ENCODE results near the gene DPAGT1.
"Not testable (repeated sequence)": the region's sequence is repeated elsewhere in the genome, so short reads cannot be mapped to it uniquely, and the experiment has no call there.

Gene DPAGT1

DNA sequence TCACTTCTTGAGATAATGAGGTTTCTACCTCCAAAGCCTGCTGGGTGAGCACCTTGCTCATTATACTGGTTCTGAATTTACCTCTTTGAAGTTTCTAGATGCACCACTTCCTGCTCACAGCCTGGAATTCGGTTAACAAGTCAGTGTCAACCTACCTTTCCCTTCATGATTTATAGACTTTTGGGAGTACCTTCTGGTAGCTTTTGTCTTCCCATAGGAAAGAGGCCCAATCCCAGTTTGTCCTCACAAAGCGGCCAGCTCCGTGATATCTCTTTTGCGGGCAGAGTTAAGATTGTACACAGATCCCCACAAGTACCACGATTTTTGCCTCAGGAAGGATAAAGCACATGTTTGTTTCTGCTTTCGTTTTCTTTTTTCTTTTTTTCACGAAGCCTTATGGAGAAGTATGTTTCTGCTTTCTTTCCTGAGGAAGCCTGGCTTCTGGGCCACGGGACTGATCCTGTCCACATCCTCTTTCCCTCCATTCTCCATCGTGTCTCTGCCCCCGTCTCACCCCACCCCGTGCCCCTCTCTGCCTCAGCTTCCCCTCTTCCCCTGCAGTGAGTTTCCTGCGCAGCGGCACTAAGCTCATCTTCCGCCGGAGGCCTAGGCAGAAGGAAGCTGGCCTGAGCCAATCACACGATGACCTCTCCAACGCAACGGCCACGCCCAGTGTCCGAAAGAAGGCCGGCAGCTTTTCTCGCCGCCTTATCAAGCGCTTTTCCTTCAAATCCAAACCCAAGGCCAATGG is 14.0 kb upstream of the DPAGT1 start:
- no peak for DNase-seq (ENCODE audit: low spot score)

DNA sequence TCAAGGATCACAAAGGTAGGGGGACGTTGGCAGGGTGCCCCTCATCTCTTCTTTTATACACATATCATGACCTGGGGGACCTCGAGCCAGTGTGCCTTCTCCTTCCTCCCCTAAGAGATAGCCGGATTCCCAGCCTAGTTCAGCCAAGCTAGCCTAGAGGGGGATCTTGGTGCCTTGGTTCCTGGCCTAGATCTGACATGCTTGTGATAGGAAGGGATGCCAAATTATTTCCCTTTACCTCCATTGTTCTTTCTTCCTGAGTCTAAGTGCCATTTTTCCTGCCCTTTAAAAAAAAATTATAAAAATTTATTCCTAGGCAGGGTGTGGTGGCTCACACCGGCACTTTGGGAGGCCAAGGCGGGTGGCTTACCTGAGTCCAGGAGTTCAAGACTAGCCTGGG is 12.7 kb upstream of the DPAGT1 start:
- no peak for DNase-seq (ENCODE audit: low spot score)

DNA sequence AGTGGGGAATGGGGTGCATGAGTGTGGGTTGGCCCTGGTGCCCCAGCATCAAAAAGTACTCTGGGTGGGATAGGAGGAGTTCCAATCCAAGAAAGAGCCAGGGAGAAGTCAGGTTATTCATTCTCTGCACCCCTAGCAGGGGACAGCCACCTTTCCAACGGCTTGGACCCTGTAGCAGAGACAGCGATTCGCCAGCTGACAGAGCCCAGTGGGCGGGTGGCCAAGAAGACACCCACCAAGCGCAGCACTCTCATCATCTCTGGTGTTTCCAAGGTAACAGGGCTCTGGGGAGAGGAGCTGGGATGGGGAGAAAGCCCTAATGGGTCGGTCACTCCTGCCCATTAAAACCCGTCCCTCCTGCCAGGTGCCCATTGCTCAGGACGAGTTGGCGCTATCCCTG is 12.1 kb upstream of the DPAGT1 start:
- no peak for DNase-seq (ENCODE audit: low spot score)

DNA sequence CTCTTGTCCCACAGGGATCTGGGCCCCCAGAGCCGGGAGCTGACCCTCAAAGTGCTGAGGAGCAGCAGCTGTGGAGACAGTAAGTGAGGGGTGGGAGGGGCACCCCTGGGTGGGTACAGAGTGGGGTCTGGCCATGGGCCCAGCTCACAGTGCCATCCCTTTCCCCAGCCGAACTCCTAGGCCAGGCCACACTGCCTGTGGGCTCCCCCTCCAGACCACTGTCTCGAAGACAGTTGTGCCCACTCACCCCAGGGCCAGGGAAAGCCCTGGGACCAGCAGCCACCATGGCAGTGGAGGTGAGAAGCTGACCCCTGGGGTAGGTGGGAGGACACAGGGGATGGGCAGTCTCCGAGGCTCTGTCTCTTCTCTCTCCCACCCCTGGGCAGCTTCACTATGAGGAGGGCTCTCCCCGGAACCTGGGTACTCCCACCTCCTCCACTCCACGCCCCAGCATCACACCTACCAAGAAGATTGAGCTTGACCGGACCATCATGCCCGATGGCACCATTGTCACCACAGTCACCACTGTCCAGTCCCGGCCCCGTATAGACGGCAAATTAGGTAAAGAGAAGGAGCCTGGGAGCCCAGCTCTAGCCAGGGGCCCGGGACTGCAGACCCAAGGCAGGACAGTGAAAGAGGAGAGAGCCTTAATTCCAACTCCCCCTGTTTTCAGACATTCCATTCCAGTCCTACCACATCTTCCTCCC is 10.8 kb upstream of the DPAGT1 start:
- DNase-seq (ENCODE audit: low spot score), result no peak

DNA sequence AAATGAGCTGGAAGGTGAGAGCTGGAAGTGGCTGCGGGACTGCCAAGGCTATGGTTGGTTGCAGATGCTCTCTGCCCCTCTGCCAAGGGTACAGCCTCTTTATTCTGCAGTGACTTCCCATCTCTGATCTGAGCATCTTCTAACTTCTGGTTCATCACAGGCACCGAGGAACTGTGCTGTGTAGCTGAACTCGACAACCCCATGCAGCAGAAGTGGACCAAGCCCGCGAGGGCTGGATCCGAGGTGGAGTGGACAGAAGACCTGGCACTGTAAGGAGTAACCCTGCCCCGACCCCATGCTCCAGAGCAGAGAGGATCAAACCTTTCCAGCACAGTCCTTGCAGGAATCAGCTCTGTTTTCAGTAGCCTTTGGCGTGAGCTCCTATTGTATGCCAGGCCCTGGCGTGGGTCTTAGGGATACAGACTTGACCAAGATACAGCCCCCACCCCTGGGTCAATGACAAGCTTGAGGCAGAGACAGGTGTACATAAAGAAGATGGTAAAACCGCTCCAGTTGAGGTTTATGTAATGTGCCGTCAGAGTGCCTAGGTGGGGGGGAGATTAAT is 9.8 kb upstream of the DPAGT1 start:
- DNase-seq (ENCODE audit: low spot score), result no peak

DNA sequence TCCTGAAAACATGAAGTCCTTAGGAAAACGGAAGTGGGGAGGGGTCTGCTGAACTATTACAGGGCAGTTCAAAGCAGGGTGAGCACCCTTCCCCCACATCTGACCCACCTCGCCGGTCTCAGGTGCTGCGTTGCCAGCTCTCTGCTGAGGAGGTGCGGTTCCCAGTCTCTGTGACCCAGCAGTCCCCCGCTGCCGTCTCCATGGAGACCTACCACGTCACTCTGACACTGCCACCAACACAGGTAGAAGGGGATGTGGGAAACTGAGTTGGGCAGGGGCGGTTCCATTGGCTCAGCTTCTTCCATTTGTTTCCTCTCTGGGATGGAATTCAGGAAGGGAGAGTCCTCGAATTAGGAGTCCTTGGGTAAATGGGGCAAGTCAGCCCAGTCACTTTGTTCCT is 8.8 kb upstream of the DPAGT1 start:
- DNase-seq (ENCODE audit: low spot score), result no peak

DNA sequence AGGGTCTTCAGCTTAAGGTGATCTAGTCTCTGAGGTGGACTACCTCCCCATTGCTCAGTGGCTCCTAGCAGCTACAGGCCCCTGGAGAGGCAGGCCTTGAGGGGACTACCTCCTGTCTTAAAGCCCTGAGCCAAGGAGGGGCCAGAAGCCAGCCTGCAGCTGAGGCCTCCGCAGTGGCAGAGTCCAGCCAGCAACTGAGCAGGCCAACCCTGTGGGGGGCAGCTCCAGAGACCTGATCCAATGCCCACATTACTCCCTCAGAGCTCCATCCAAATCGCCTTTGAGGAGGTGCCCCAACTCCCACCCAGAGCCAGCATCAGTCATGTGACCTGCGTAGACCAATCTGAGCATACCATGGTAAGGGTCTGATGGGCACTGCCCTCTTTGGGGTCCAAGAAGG is 8.2 kb upstream of the DPAGT1 start:
- no peak for DNase-seq (ENCODE audit: low spot score)

DNA sequence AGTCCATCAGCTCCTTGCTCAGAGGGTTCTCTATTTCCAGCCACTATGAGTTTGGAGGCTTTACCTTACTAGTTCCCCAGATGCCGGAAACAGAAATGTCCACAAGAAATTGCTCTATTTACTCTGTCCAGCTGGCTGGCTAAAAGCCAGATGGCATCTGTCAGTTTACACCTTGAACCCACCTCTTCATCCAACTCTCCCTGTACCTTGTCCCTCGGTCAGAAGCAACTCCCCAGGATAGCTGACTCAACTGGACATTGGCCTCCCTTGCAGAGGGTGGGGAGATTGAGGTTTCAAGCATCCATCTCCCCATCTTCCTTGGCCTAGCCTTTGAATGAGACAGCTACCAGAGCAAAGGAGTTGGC is 7.2 kb upstream of the DPAGT1 start:
- no peak for DNase-seq (ENCODE audit: low spot score)

DNA sequence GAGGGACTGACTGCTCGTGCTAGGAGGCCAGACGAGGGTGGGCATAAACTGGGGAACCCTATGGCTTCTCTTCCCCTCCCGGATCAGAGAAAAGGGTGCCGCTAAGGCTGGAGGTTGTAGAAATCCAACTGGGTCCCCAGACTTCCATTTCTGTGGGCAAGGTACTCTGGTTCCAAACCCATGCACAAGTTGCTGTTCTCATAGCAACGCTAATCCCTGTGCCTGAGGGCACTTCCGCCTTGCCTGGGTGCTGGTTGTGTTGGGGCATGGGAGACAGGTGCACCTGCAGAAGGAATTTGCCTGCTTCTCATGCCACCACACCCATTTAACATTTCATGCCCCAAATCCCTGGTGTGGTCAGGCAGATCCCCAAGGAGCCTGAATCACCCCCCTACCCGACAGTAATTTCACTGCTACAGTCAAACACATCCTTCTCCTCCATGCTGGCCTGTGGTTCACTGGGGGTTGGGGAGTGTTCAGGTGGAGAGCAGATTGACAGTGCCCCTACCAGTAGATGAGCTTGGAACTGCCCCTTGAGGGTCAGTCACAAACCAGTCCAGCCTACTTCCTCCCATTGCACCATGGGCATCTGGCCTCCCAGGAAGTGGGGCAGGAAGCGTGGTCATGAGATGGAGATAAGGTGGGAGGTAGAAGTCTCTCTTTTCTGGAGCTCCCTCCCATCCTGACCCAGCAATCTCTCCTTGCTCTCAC is 6.6 kb upstream of the DPAGT1 start:
- peak; percentile 78 for DNase-seq (ENCODE audit: low spot score)

DNA sequence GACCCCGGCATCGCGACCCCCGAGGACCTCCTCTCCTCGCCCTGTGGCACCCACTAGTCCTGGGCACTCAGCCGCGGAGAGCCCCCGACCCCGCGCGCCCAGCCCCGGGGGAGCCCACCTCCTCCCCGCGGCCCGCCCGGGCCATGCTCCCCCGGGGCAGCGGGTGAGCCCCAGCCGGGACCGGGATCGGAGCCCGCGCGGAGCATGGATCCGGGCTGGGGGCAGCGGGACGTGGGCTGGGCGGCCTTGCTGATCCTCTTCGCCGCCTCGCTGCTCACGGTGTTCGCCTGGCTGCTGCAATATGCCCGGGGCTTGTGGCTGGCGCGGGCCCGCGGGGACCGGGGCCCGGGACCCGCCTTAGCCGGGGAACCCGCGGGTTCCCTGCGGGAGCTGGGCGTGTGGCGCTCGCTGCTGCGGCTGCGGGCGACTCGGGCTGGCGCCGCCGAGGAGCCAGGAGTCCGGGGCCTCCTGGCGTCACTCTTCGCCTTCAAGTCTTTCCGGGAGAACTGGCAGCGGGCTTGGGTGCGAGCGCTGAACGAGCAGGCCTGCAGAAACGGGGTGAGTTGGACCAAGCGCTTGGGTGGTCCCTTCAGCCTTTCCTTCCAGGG is 6.0 kb upstream of the DPAGT1 start:
- DNase-seq (ENCODE audit: low spot score), result no peak

DNA sequence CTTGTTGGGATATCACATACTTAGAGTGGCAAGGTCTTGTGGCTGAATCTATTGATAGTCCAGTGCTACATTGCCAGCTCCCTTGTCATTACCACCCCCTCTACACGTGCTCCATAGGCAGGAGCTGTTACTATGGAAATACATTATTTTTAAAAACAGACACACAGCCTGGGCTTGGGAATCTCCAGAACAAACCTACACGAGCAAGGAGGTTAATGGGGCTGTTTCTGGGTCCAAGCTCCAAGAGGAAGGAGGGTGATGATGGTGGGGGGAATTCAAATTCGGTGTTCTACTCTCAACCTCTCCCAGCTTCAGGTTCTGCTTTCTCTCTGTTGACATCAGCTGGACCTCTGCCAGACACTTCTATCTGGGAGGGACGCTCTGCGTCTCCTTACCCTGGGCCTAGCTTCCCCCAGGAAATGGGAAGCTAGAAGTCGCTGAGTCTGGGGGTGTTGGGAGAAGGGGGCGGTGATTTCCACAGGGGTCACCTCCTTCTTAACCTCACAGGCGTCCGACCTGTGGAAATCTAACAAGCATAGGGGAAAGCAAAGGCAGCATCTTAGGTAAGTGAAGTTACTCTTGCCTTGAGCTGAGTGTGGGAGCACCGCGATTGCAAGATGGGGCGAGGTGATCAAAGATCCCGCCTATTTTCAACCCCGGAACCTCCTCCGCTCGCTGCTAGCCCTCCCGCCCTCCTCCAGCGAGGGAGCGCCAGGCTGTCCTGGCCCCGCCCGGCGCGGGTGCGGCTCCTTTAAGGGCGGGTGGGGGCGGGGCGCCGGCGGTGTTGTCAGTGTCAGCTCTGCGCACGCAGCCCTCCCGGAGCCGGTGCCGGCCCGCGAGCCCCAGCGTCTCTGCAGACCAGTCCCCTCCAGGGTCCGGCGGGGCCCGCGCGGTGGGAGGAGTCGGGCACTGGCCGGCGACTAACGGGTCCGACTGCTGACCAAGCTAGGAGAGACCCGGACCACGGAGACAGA is 5.2 kb upstream of the DPAGT1 start, which contains the start of gene C2CD2L:
Gene C2CD2L (plus strand): TSS at position 781 of the 974 bp plus-strand sequence. CDS start 398 bp downstream, outside the sequence.
- DNase-seq (ENCODE audit: low spot score), result peak; percentile 92

DNA sequence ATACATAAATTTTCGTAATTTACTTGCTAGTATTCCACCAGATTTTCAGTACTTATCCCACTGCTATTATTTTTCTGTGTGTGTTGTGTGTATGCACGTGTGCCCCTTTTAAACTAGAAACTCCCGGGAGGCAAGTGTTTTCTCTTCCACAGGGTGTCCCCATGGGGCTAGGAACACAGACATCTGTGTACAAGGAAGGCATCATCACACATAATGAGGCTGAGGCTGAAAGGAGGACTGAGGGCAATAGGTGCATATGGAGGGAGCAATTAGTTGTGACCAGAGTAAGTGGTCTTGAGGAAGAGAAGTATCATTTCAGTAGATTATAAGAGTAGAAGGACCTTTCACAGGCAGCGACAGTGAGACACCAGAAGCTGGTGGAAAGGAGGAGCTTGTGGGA is 2.1 kb upstream of the DPAGT1 start:
- no peak for DNase-seq (ENCODE audit: low spot score)

DNA sequence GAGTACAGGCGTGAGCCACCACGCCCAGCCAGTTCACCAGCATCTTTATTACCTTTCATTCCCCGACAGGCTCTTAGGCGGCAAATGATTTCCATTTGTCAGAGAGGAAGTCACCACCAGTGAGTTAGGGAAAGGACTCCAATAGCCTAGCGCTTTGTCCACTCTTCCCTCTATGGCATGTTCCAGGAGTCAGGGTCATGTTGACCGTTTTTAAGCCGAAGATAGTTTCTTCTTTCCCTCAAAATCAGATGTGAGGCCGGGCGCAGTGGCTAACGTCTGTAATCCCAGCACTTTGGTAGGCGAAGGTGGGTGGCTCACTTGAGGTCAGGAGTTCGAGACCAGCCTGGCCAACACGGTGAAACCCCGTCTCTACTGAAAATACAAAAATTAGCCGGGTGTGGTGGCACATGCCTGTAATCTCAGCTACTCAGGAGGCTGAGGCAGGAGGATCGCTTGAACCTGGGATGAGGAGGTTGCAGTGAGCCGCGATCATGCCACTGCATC is 1.6 kb upstream of the DPAGT1 start:
- not testable (repeated sequence) for DNase-seq (ENCODE audit: low spot score)

DNA sequence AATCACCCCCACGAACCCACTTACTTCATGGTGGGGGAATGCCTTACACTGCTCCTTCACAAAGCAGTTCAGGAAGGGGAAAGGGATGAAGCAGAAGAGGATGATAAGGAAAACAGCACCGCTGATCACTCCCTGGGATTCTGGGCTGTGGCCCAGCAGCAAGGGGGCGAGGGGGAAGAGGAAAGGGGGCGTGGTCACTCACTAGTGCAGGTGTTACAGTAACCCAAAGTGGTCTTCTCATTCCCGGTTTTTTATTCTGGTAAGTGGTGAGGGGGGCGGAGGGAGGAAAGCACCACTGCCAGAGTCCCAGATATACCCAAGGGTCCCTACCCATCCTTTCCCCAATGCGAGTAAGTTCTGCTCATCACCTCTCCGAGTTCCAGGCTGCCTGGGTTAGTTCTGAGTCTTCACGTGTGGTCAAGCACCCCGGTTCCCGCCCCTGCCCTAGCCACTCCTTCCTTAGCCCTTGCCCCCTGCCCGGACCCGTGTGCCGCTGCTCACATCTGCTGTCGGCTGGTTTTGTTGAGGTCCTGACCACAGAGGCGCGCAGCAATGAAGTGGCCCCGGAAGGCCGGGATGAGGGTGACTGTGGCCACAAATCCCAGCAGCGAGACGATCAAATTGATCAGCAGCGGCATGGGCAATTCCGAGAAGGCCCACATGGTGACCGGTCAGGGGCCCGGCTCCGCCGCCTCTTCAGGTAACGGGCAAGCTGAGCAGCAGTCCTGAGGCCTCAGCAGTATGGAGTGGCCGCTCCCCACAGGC is 477 bp downstream of the DPAGT1 start:
- DNase-seq (ENCODE audit: low spot score), result no peak

DNA sequence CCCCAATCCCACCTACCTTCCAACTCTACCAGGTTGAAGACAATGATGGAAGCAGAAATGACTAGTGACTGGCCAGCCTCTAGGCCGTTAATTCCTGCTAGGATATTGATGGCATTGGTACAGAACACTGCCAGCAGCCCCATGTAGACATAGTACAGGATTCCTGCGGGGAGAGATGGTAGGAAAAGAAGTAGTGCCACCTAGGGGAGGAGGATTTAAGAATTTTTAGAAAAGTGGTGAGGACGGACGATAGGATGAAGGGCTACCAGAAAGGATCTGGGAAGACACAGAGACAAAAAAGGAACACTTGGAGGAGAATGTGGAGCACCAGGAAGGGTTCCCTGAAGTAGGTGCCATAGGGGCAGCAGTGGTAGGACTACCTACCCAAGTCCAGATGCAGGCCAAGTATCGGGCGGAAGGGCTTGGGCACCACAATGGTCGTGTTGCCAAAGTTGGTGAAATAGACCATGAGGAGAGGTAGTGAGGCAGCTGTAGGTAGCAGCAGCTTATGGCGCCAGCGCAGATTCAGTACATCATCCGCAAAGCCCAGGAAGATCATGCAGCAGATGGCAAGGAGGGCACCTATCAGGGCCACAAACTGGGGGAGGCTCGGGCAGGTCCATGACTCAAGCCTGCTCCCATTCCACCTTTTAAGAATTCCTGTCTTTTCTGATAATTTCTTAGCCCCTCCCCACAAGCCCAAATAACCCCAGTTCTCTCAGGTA is 1.2 kb downstream of the DPAGT1 start:
- peak; percentile 48 for DNase-seq (ENCODE audit: low spot score)

DNA sequence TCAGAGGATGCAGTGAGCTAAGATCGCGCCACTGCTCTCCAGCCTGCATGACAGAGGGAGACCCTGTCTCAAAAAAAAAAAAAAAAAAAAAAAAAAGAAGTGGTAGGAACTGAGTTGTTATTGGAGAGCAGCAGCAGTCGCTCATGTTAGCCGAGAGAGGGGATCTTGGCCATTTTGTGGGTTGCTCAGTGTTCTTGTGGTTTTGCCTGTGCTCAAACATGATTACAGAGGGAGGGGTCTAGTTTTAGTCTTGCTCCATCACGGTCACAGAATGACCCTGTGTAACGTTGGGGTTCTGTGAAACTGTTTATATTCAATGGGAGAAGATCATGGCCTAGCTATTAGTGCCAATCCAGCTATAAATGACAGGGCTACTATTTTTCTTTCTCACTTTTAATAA is 1.9 kb downstream of the DPAGT1 start:
- DNase-seq (ENCODE audit: low spot score), result no peak

DNA sequence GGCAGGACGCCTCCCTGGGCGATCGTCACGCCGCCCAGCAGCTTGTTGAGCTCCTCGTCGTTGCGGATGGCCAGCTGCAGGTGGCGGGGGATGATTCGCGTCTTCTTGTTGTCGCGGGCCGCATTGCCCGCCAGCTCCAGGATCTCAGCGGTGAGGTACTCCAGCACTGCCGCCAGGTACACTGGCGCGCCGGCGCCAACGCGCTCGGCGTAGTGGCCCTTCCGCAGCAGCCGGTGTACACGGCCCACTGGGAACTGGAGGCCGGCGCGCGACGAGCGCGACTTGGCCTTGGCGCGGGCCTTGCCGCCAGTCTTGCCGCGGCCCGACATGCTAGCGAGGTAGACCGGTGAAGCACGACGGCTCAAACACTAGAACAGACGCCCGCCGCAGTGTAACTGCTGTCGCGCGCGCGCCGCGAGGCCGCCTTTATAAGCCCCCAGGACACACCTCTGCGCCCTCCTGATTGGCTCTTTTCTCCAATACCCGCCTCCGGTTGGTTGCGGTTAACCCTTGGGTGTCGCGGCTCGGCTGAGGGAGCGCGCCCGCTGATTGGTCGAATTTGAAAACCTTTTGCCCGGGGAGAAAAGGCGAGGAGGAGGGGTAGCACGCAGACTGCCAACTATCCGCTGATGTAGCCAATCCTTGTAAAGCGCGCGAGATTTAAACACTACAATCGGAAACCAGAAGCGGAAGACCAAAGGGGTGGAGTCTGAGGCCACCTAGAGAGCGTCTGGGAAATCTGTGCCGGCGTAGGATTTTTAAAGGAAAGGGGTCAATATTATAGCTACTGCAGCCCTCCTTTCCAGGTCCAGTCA is 6.4 kb downstream of the DPAGT1 start:
- peak; percentile 99 for DNase-seq (ENCODE audit: low spot score)

DNA sequence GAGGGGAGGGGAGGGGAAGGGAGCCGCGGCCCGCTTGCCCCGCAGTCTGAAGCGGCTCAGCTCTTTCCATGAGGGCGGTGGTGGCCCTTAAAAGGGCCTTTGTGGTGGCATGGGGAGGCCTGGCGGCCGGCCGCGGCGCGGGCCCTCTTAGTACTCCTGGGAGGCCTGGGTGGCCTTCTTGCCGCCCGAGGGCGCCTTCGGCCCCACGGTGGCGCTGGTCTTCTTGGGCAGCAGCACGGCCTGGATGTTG is 6.9 kb downstream of the DPAGT1 start:
- DNase-seq (ENCODE audit: low spot score), result peak; percentile 71

All from LoVo (cell line).